MM.1S (cell line): Measurements from ENCODE around the gene SH3PXD2A.

Source experiments
- DNase-seq: peaks from one replicate; pipeline ENCODE4 v3.0.0-alpha.2; 2015
- H2AFZ ChIP-seq: fragments of 300-600 bp; sonication (generic); 2 replicates; pipeline ENCODE4 v1.6.0; 2016; ENCODE audit warnings: antibody characterized with exemption, low read length
- H3F3A ChIP-seq: fragments of 300-600 bp; sonication (generic); 2 replicates; pipeline ENCODE4 v1.6.1; 2016; ENCODE audit warnings: mild to moderate bottlenecking, antibody characterized with exemption, low read length, moderate library complexity, mixed read lengths; ENCODE audit not compliant: insufficient read depth
- H3K27ac ChIP-seq: fragments of 300-600 bp; sonication (generic); 2 replicates; pipeline ENCODE4 v1.5.1; 2016; ENCODE audit warnings: mild to moderate bottlenecking, low read length
- H3K27me3 ChIP-seq: fragments of 300-600 bp; sonication (generic); replicated peaks from 2 replicates; pipeline ENCODE4 v1.6.0; 2016; ENCODE audit warnings: low read length; ENCODE audit not compliant: insufficient read depth
- H3K36me3 ChIP-seq: fragments of 300-600 bp; sonication (generic); replicated peaks from 2 replicates; pipeline ENCODE4 v1.6.1; 2016; ENCODE audit warnings: mild to moderate bottlenecking, low read length, mixed read lengths; ENCODE audit not compliant: insufficient read depth
- H3K4me1 ChIP-seq: fragments of 300-600 bp; sonication (generic); 2 replicates; pipeline ENCODE4 v1.6.1; 2016; ENCODE audit warnings: low read length, mixed read lengths
- H3K4me2 ChIP-seq: fragments of 300-600 bp; sonication (generic); 2 replicates; pipeline ENCODE4 v1.6.0; 2016; ENCODE audit warnings: low read depth, low read length
- H3K4me3 ChIP-seq: fragments of 300-600 bp; sonication (generic); 2 replicates; pipeline ENCODE4 v1.5.1; 2016; ENCODE audit warnings: low read length, mixed read lengths
- H3K79me2 ChIP-seq: fragments of 300-600 bp; sonication (generic); 2 replicates; pipeline ENCODE4 v1.6.1; 2016; ENCODE audit warnings: mixed run types, low read length, mixed read lengths
- H3K9ac ChIP-seq: fragments of 300-600 bp; sonication (generic); 2 replicates; pipeline ENCODE4 v1.6.1; 2016; ENCODE audit warnings: low read length, mixed read lengths
- H3K9me2 ChIP-seq: fragments of 300-600 bp; sonication (generic); replicated peaks from 2 replicates; pipeline ENCODE4 v1.6.1; 2016; ENCODE audit warnings: mild to moderate bottlenecking, low read length, mixed read lengths; ENCODE audit not compliant: insufficient read depth
- H3K9me3 ChIP-seq: fragments of 300-600 bp; sonication (generic); replicated peaks from 2 replicates; pipeline ENCODE4 v1.6.1; 2016; ENCODE audit warnings: mild to moderate bottlenecking, low read length, mixed read lengths; ENCODE audit not compliant: insufficient read depth
- H4K20me1 ChIP-seq: fragments of 300-600 bp; sonication (generic); 2 replicates; pipeline ENCODE4 v1.6.1; 2016; ENCODE audit warnings: mild to moderate bottlenecking, low read length, moderate library complexity, mixed read lengths; ENCODE audit not compliant: insufficient read depth
- CTCF ChIP-seq: fragments of 300-600 bp; sonication (generic); IDR thresholded peaks from 2 replicates; pipeline ENCODE4 v1.5.1; 2016; ENCODE audit warnings: antibody characterized with exemption, low read length, mixed read lengths
- EZH2 ChIP-seq: fragments of 300-600 bp; sonication (generic); optimal IDR thresholded peaks from 2 replicates; pipeline ENCODE3; 2017; ENCODE audit warnings: low read depth, mild to moderate bottlenecking, antibody characterized with exemption, low read length, mixed read lengths
- EZH2phosphoT487 ChIP-seq: fragments of 300-600 bp; sonication (generic); IDR thresholded peaks from 2 replicates; pipeline ENCODE4 v1.6.1; 2018; ENCODE audit warnings: antibody characterized with exemption, low read length

SH3PXD2A gene

GRCh38 chr10:103808780-103809179, 46.6 kb downstream of the SH3PXD2A start:
- Histone ChIP-seq H3K4me1 (no peaks in the 10 kb centered on the region), H3K9me3 (no peaks in the 10 kb centered on the region)

GRCh38 chr10:103807996-103808395, 47.4 kb downstream of the SH3PXD2A start:
- TF ChIP-seq CTCF (no peak), EZH2phosphoT487 (no peak), EZH2 (no peak)
- H3K9me3 ChIP-seq, result no peaks in the 10 kb centered on the region
- H4K20me1 ChIP-seq, result no peaks in the 10 kb centered on the region
- no peak overlapping the region for H3K4me2 ChIP-seq
- no peaks in the 10 kb centered on the region for H3K79me2 ChIP-seq
- H3K27me3 ChIP-seq, result no peaks in the 10 kb centered on the region
- no peaks in the 10 kb centered on the region for H3F3A ChIP-seq
- no peak overlapping the region for H3K9ac ChIP-seq
- no peak overlapping the region for H3K27ac ChIP-seq
- H3K4me3 ChIP-seq, result no peak overlapping the region
- no peak for DNase-seq
- H3K36me3 ChIP-seq, result no peaks in the 10 kb centered on the region
- H3K9me2 ChIP-seq, result no peaks in the 10 kb centered on the region
- H3K4me1 ChIP-seq, result no peaks in the 10 kb centered on the region
- H2AFZ ChIP-seq, result no peak overlapping the region

More at GRCh38 chr10:103808780-103809179, 46.6 kb downstream of the SH3PXD2A start:
- Histone ChIP-seq H2AFZ (no peak overlapping the region), H3K27ac (no peak overlapping the region), H3K4me2 (no peak overlapping the region), H3K36me3 (no peaks in the 10 kb centered on the region), H3K9ac (no peak overlapping the region), H3K79me2 (no peaks in the 10 kb centered on the region), H3F3A (no peaks in the 10 kb centered on the region), H3K9me2 (no peaks in the 10 kb centered on the region), H3K4me3 (no peak overlapping the region), H4K20me1 (no peaks in the 10 kb centered on the region), H3K27me3 (no peaks in the 10 kb centered on the region)
- TF ChIP-seq CTCF, result no peak
- no peak for TF ChIP-seq EZH2
- TF ChIP-seq EZH2phosphoT487, result no peak
- no peak for DNase-seq

- Histone ChIP-seq H3K79me2 (no peaks in the 10 kb centered on the region), H3K27me3 (no peaks in the 10 kb centered on the region), H3K27ac (no peak overlapping the region), H3K9me3 (no peaks in the 10 kb centered on the region), H3F3A (no peaks in the 10 kb centered on the region), H3K9ac (no peak overlapping the region), H3K4me3 (no peak overlapping the region), H2AFZ (no peak overlapping the region), H3K4me2 (no peak overlapping the region), H3K36me3 (no peaks in the 10 kb centered on the region), H3K4me1 (no peaks in the 10 kb centered on the region), H4K20me1 (no peaks in the 10 kb centered on the region), H3K9me2 (no peaks in the 10 kb centered on the region)
- DNase-seq, result no peak
- TF ChIP-seq CTCF, result no peak
- no peak for TF ChIP-seq EZH2phosphoT487
- no peak for TF ChIP-seq EZH2
Measured at GRCh38 chr10:103806395-103807187, 48.8 kb downstream of the SH3PXD2A start.
